Activated T-cell treated with anti-CD3 and anti-CD28 coated beads for 4 hours (primary cell): ENCODE data around the gene PFN2.
A peak's percentile ranks its signal among the peaks of the same experiment; 100 is the strongest.
"Not testable (repeated sequence)": the region's sequence is repeated elsewhere in the genome, so short reads cannot be mapped to it uniquely, and the experiment has no call there.

Experiments
- DNase-seq: peaks from one replicate; pipeline ENCODE4 v3.0.0-alpha.2; 2020

The PFN2 gene

GRCh38 chr3:149967086-149967685, 3.5 kb downstream of the PFN2 start:
- no peak for DNase-seq

GRCh38 chr3:149965278-149965677, 5.4 kb downstream of the PFN2 start:
- DNase-seq: no peak

GRCh38 chr3:149964291-149964690, 6.4 kb downstream of the PFN2 start:
- no peak for DNase-seq

GRCh38 chr3:149963485-149963884, 7.2 kb downstream of the PFN2 start:
- DNase-seq: no peak

- DNase-seq: no peak
Observed at GRCh38 chr3:149959443-149959842, 11.3 kb downstream of the PFN2 start.

GRCh38 chr3:149958171-149958796, 12.4 kb downstream of the PFN2 start:
- no peak for DNase-seq

- DNase-seq: no peak
Observed at GRCh38 chr3:149957361-149958125, 13.2 kb downstream of the PFN2 start.

- DNase-seq: no peak
Observed at GRCh38 chr3:149955449-149955848, 15.2 kb downstream of the PFN2 start.

GRCh38 chr3:149954812-149955211, 15.9 kb downstream of the PFN2 start:
- no peak for DNase-seq

GRCh38 chr3:149949181-149949580, 21.5 kb downstream of the PFN2 start:
- DNase-seq: no peak

- DNase-seq: no peak
Observed at GRCh38 chr3:149947231-149947630, 23.5 kb downstream of the PFN2 start.

- DNase-seq: not testable (repeated sequence)
Observed at GRCh38 chr3:149943966-149944365, 26.7 kb downstream of the PFN2 start.

- DNase-seq: no peak
Observed at GRCh38 chr3:149942409-149942808, 28.3 kb downstream of the PFN2 start.

GRCh38 chr3:149941946-149942345, 28.7 kb downstream of the PFN2 start:
- DNase-seq: no peak

GRCh38 chr3:149941186-149941585, 29.5 kb downstream of the PFN2 start:
- DNase-seq: no peak

- DNase-seq: not testable (repeated sequence)
Observed at GRCh38 chr3:149938392-149939055, 32.2 kb downstream of the PFN2 start.

- DNase-seq: peak; percentile 12
Observed at GRCh38 chr3:149936812-149937230, 33.9 kb downstream of the PFN2 start.

- DNase-seq: no peak
Observed at GRCh38 chr3:149934524-149934923, 36.2 kb downstream of the PFN2 start.

- DNase-seq: no peak
Observed at GRCh38 chr3:149933858-149934257, 36.8 kb downstream of the PFN2 start.

- DNase-seq: no peak
Observed at GRCh38 chr3:149933008-149933407, 37.7 kb downstream of the PFN2 start.

GRCh38 chr3:149920119-149920518, 50.6 kb downstream of the PFN2 start:
- DNase-seq: no peak

GRCh38 chr3:149919509-149919908, 51.2 kb downstream of the PFN2 start:
- no peak for DNase-seq

GRCh38 chr3:149917124-149917667, 53.5 kb downstream of the PFN2 start:
- DNase-seq: no peak
